Trophoblast cell (in vitro differentiated cells and primary cell): ENCODE measurements around the gene MVD.

ENCODE experiments used
- DNase-seq, 2 donors: peaks; one replicate each; pipeline ENCODE4 v3.0.0-alpha.2; 2016
- H2AFZ ChIP-seq: 2 replicates; pipeline ENCODE4 v1.6.1; 2013; ENCODE audit warnings: low read length, moderate library complexity, mild to moderate bottlenecking; ENCODE audit not compliant: insufficient read depth, poor library complexity
- H2AK5ac ChIP-seq: 2 replicates; pipeline ENCODE4 v1.6.1; 2013; ENCODE audit warnings: mild to moderate bottlenecking, low read length
- H2BK120ac ChIP-seq: 2 replicates; pipeline ENCODE4 v1.6.1; 2013; ENCODE audit warnings: low read length, mild to moderate bottlenecking, moderate library complexity; ENCODE audit not compliant: insufficient read depth, poor library complexity
- H2BK12ac ChIP-seq: 2 replicates; pipeline ENCODE4 v1.6.1; 2013; ENCODE audit warnings: mild to moderate bottlenecking, low read length, moderate library complexity
- H2BK5ac ChIP-seq: 2 replicates; pipeline ENCODE4 v1.6.1; 2013; ENCODE audit warnings: low read length, low read depth, moderate library complexity, mild to moderate bottlenecking; ENCODE audit not compliant: poor library complexity
- H3K14ac ChIP-seq: 2 replicates; pipeline ENCODE4 v1.6.1; 2013; ENCODE audit warnings: mild to moderate bottlenecking, low read length
- H3K18ac ChIP-seq: 2 replicates; pipeline ENCODE4 v1.6.1; 2013; ENCODE audit warnings: mild to moderate bottlenecking, low read length
- H3K23ac ChIP-seq: 2 replicates; pipeline ENCODE4 v1.6.1; 2013; ENCODE audit warnings: low read length
- H3K27ac ChIP-seq: 2 replicates; pipeline ENCODE4 v1.5.1; 2013; ENCODE audit warnings: low read depth, mild to moderate bottlenecking, inconsistent platforms, low read length, moderate library complexity
- H3K27me3 ChIP-seq: 2 replicates; pipeline ENCODE4 v1.6.1; 2013; ENCODE audit warnings: inconsistent platforms, mild to moderate bottlenecking, low read length, moderate library complexity; ENCODE audit not compliant: insufficient read depth
- H3K36me3 ChIP-seq, 2 experiments: 1 replicate in 1 of 2; 2 replicates in 1 of 2; pipeline ENCODE4 v1.6.1; 2013; ENCODE audit warnings: low read length in 2 of 2, mild to moderate bottlenecking in 2 of 2, moderate library complexity in 1 of 2; ENCODE audit not compliant: insufficient read depth in 2 of 2, control insufficient read depth in 1 of 2
- H3K4ac ChIP-seq: 2 replicates; pipeline ENCODE4 v1.6.1; 2013; ENCODE audit warnings: low read depth, mild to moderate bottlenecking, low read length, moderate library complexity
- H3K4me1 ChIP-seq, 2 experiments: 1 replicate in 1 of 2; 2 replicates in 1 of 2; pipeline ENCODE4 v1.6.1; 2013; ENCODE audit warnings: low read length in 2 of 2, mild to moderate bottlenecking in 2 of 2, moderate library complexity in 1 of 2; ENCODE audit not compliant: insufficient read depth in 2 of 2, control insufficient read depth in 1 of 2
- H3K4me2 ChIP-seq: 2 replicates; pipeline ENCODE4 v1.6.1; 2013; ENCODE audit warnings: inconsistent platforms, mild to moderate bottlenecking, low read length, moderate library complexity
- H3K4me3 ChIP-seq: 2 replicates; pipeline ENCODE4 v1.5.1; 2013; ENCODE audit warnings: mild to moderate bottlenecking, low read depth, low read length, inconsistent platforms
- H3K79me1 ChIP-seq: one replicate; pipeline ENCODE4 v1.6.1; 2013; ENCODE audit warnings: low read length
- H3K79me2 ChIP-seq: 2 replicates; pipeline ENCODE4 v1.6.1; 2013; ENCODE audit warnings: low read length, mild to moderate bottlenecking; ENCODE audit not compliant: control insufficient read depth, insufficient read depth, poor library complexity
- H3K9ac ChIP-seq: 2 replicates; pipeline ENCODE4 v1.6.1; 2013; ENCODE audit warnings: mild to moderate bottlenecking, low read length
- H3K9me3 ChIP-seq: 2 replicates; pipeline ENCODE4 v1.6.1; 2013; ENCODE audit warnings: low read depth, mild to moderate bottlenecking, control low read depth, inconsistent platforms, low read length; ENCODE audit not compliant: insufficient read depth
- H4K12ac ChIP-seq: 2 replicates; pipeline ENCODE4 v1.6.1; 2013; ENCODE audit warnings: low read depth, mild to moderate bottlenecking, low read length, moderate library complexity
- H4K8ac ChIP-seq: 2 replicates; pipeline ENCODE4 v1.6.1; 2013; ENCODE audit warnings: low read depth, mild to moderate bottlenecking, low read length, moderate library complexity
- H4K91ac ChIP-seq: one replicate; pipeline ENCODE4 v1.6.1; 2013; ENCODE audit warnings: low read depth, mild to moderate bottlenecking, low read length, moderate library complexity
- WGBS: extraction: QIAGEN DNeasy Blood & Tissue Kit; methylation state at CpG from one replicate; pipeline ENCODE4 v1.1.7; 2013; ENCODE audit warnings: missing lambda C conversion rate; ENCODE audit not compliant: insufficient read length, insufficient coverage; ENCODE audit errors: extremely low coverage; 5-methylcytosine and 5-hydroxymethylcytosine counted together

MVD gene

GRCh38 chr16:88695218-88695617, 32.3 kb upstream of the MVD start:
- no peak overlapping the region for H3K9ac ChIP-seq
- no peak overlapping the region for H4K12ac ChIP-seq
- H3K79me2 ChIP-seq = no peaks in the 10 kb centered on the region
- no peak overlapping the region for H4K8ac ChIP-seq
- H3K4me3 ChIP-seq = no peak overlapping the region
- no peak overlapping the region for H2BK5ac ChIP-seq
- H3K4me2 ChIP-seq = no peak overlapping the region
- no peak for DNase-seq
- H3K27me3 ChIP-seq = no peaks in the 10 kb centered on the region
- no peak overlapping the region for H2AFZ ChIP-seq
- H2BK12ac ChIP-seq = no peak overlapping the region
- no peaks in the 10 kb centered on the region for H3K79me1 ChIP-seq
- no peak overlapping the region for H3K14ac ChIP-seq
- H3K27ac ChIP-seq = no peak overlapping the region
- no peak overlapping the region for H3K4ac ChIP-seq
- WGBS = no CpG with 5 or more reads among the region's 15 CpGs
- no peak overlapping the region for H2AK5ac ChIP-seq
- no peak overlapping the region for H2BK120ac ChIP-seq
- no peak overlapping the region for H3K18ac ChIP-seq
- H3K36me3 ChIP-seq = peaks cover 25 to 27% of the 10 kb centered on the region in 2 experiments
- H3K4me1 ChIP-seq = no peaks in the 10 kb centered on the region
- no peak overlapping the region for H3K23ac ChIP-seq
- no peak overlapping the region for H4K91ac ChIP-seq
- peaks cover 2% of the 10 kb centered on the region for H3K9me3 ChIP-seq

- no peak overlapping the region for H4K8ac ChIP-seq
- H4K91ac ChIP-seq = no peak overlapping the region
- no peak overlapping the region for H3K27ac ChIP-seq
- peaks cover 1% of the 10 kb centered on the region for H3K9me3 ChIP-seq
- H3K23ac ChIP-seq = no peak overlapping the region
- no peak overlapping the region for H3K18ac ChIP-seq
- no peak overlapping the region for H2AK5ac ChIP-seq
- H2BK5ac ChIP-seq = no peak overlapping the region
- no peaks in the 10 kb centered on the region for H3K4me1 ChIP-seq
- H3K36me3 ChIP-seq = peaks cover 23% of the 10 kb centered on the region in 2 experiments
- WGBS = no CpG with 5 or more reads among the region's 37 CpGs
- H3K4me2 ChIP-seq = no peak overlapping the region
- DNase-seq = no peak
- no peaks in the 10 kb centered on the region for H3K79me2 ChIP-seq
- H2BK12ac ChIP-seq = no peak overlapping the region
- no peak overlapping the region for H3K14ac ChIP-seq
- H3K27me3 ChIP-seq = no peaks in the 10 kb centered on the region
- no peak overlapping the region for H4K12ac ChIP-seq
- H3K9ac ChIP-seq = no peak overlapping the region
- H3K4me3 ChIP-seq = no peak overlapping the region
- no peak overlapping the region for H3K4ac ChIP-seq
- no peak overlapping the region for H2BK120ac ChIP-seq
- H3K79me1 ChIP-seq = no peaks in the 10 kb centered on the region
- H2AFZ ChIP-seq = no peak overlapping the region
Measured at GRCh38 chr16:88694221-88695087, 31.6 kb upstream of the MVD start.

- Histone ChIP-seq H3K23ac (no peak overlapping the region), H3K27me3 (no peaks in the 10 kb centered on the region), H3K36me3 (peaks cover 15 to 16% of the 10 kb centered on the region in 2 experiments), H2AK5ac (no peak overlapping the region), H2AFZ (no peak overlapping the region), H3K79me1 (no peaks in the 10 kb centered on the region), H3K9me3 (no peaks in the 10 kb centered on the region), H3K9ac (no peak overlapping the region), H3K18ac (no peak overlapping the region), H3K27ac (no peak overlapping the region), H4K91ac (no peak overlapping the region), H3K4me2 (no peak overlapping the region), H3K4me3 (no peak overlapping the region), H4K12ac (no peak overlapping the region), H2BK5ac (no peak overlapping the region), H2BK120ac (no peak overlapping the region), H4K8ac (no peak overlapping the region), H3K4ac (no peak overlapping the region), H3K4me1 (no peaks in the 10 kb centered on the region), H3K79me2 (no peaks in the 10 kb centered on the region), H2BK12ac (no peak overlapping the region), H3K14ac (no peak overlapping the region)
- DNase-seq = no peak
- WGBS = no CpG with 5 or more reads among the region's 39 CpGs
Measured at GRCh38 chr16:88693420-88694177, 30.7 kb upstream of the MVD start.

GRCh38 chr16:88692861-88693260, 30.0 kb upstream of the MVD start:
- Histone ChIP-seq H2BK5ac (no peak overlapping the region), H3K4me3 (no peak overlapping the region), H2AFZ (no peak overlapping the region), H2AK5ac (no peak overlapping the region), H3K9ac (no peak overlapping the region), H3K4me2 (no peak overlapping the region), H2BK120ac (no peak overlapping the region), H4K12ac (no peak overlapping the region), H3K14ac (no peak overlapping the region), H3K4me1 (no peaks in the 10 kb centered on the region), H3K18ac (no peak overlapping the region), H3K79me1 (no peaks in the 10 kb centered on the region), H3K9me3 (no peaks in the 10 kb centered on the region), H4K8ac (no peak overlapping the region), H3K23ac (no peak overlapping the region), H3K4ac (no peak overlapping the region), H2BK12ac (no peak overlapping the region), H3K79me2 (no peaks in the 10 kb centered on the region), H3K27ac (no peak overlapping the region), H3K27me3 (no peaks in the 10 kb centered on the region), H3K36me3 (peaks cover 8 to 9% of the 10 kb centered on the region in 2 experiments), H4K91ac (no peak overlapping the region)
- DNase-seq = no peak
- no CpG with 5 or more reads among the region's 10 CpGs for WGBS
